SU-DHL-6 (cell line): ENCODE results near the gene ARV1.
A peak's percentile ranks its signal among the peaks of the same experiment; 100 is the strongest.

Source experiments
- H2AFZ ChIP-seq: fragments of 200-600 bp; sonication (generic); 2 replicates; pipeline ENCODE4 v1.6.1; 2014; ENCODE audit warnings: low read depth, mild to moderate bottlenecking, moderate library complexity, mixed read lengths, antibody characterized with exemption, low read length; ENCODE audit not compliant: severe bottlenecking
- H3F3A ChIP-seq: fragments of 200-600 bp; shearing (Covaris generic); 2 replicates; pipeline ENCODE4 v1.6.0; 2016; ENCODE audit warnings: antibody characterized with exemption, mild to moderate bottlenecking; ENCODE audit not compliant: insufficient read depth
- H3K27ac ChIP-seq: fragments of 200-600 bp; sonication (generic); 2 replicates; pipeline ENCODE4 v1.5.1; 2016; ENCODE audit warnings: low read depth, mild to moderate bottlenecking, low read length, moderate library complexity, mixed read lengths
- H3K27me3 ChIP-seq: fragments of 200-600 bp; sonication (generic), shearing (Covaris generic); 2 replicates; pipeline ENCODE4 v1.6.0; 2014; ENCODE audit warnings: mild to moderate bottlenecking, low read length
- H3K36me3 ChIP-seq: fragments of 200-600 bp; sonication (generic); 2 replicates; pipeline ENCODE4 v1.6.1; 2014; ENCODE audit warnings: mild to moderate bottlenecking, low read length, mixed read lengths
- H3K4me2 ChIP-seq: fragments of 300-600, 200-600 bp; shearing (Covaris generic), sonication (generic); 2 replicates; pipeline ENCODE4 v1.6.0; 2014; ENCODE audit warnings: low read length, low read depth, mild to moderate bottlenecking; ENCODE audit not compliant: poor library complexity, severe bottlenecking
- H3K4me3 ChIP-seq: fragments of 200-600 bp; sonication (generic); 2 replicates; pipeline ENCODE4 v1.5.1; 2014; ENCODE audit warnings: antibody characterized with exemption, low read length, mild to moderate bottlenecking, mixed read lengths; ENCODE audit not compliant: insufficient read depth, poor library complexity, severe bottlenecking
- H3K79me2 ChIP-seq: fragments of 200-600 bp; sonication (generic); 2 replicates; pipeline ENCODE4 v1.6.1; 2014; ENCODE audit warnings: mild to moderate bottlenecking, low read length, moderate library complexity; ENCODE audit not compliant: insufficient read depth
- H3K9ac ChIP-seq: fragments of 200-600 bp; sonication (generic); 2 replicates; pipeline ENCODE4 v1.7.0; 2014; ENCODE audit warnings: mild to moderate bottlenecking, low read length
- H3K9me2 ChIP-seq: fragments of 200-600 bp; sonication (generic); replicated peaks from 2 replicates; pipeline ENCODE4 v1.6.1; 2014; ENCODE audit warnings: low read length; ENCODE audit not compliant: insufficient read depth
- H3K9me3 ChIP-seq: fragments of 200-600 bp; sonication (generic); 2 replicates; pipeline ENCODE4 v1.6.1; 2014; ENCODE audit warnings: low read length, mixed read lengths; ENCODE audit not compliant: insufficient read depth
- H4K20me1 ChIP-seq: fragments of 200-600 bp; sonication (generic); 2 replicates; pipeline ENCODE4 v1.6.1; 2014; ENCODE audit warnings: low read depth, mild to moderate bottlenecking, antibody characterized with exemption, low read length, moderate library complexity, mixed read lengths
- EZH2phosphoT487 ChIP-seq: fragments of 200-600 bp; sonication (generic), shearing (Covaris generic); conservative IDR thresholded peaks from 2 replicates; pipeline ENCODE4 v1.6.1; 2018; ENCODE audit warnings: mild to moderate bottlenecking, antibody characterized with exemption, low read length, moderate library complexity, mixed read lengths
- TF ChIP-seq, protein P1 (sequence below): fragments of 200-600 bp; sonication (generic); IDR thresholded peaks from one replicate; pipeline ENCODE4 v1.5.1; 2017; ENCODE audit warnings: antibody characterized with exemption, mild to moderate bottlenecking, low read length, moderate library complexity; ENCODE audit not compliant: insufficient read depth, poor library complexity, severe bottlenecking

ARV1 gene

DNA sequence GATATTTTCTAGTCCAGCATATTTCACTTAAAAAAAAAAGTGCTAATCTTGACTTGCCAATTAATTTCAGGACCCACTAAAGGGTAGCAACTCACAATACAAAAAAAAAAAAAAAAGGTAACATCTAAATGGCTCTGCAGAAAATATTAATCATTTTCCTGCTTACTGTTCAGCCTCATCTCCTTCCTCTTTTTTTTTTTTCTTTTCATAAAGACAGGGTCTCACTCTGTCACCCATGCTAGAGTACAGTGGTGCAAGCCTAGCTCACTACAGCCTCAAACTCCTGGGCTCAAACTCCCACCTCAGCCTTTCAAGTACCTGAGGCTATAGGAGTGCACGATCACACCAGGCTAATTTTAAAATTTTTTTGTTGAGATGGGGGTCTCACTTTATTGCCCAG lies 30.6 kb upstream of the ARV1 start:
- no peak overlapping the region for H3K27ac ChIP-seq
- H2AFZ ChIP-seq = no peak overlapping the region
- H3K79me2 ChIP-seq = no peaks in the 10 kb centered on the region
- no peak for TF ChIP-seq EZH2phosphoT487
- TF ChIP-seq, protein P1, sequence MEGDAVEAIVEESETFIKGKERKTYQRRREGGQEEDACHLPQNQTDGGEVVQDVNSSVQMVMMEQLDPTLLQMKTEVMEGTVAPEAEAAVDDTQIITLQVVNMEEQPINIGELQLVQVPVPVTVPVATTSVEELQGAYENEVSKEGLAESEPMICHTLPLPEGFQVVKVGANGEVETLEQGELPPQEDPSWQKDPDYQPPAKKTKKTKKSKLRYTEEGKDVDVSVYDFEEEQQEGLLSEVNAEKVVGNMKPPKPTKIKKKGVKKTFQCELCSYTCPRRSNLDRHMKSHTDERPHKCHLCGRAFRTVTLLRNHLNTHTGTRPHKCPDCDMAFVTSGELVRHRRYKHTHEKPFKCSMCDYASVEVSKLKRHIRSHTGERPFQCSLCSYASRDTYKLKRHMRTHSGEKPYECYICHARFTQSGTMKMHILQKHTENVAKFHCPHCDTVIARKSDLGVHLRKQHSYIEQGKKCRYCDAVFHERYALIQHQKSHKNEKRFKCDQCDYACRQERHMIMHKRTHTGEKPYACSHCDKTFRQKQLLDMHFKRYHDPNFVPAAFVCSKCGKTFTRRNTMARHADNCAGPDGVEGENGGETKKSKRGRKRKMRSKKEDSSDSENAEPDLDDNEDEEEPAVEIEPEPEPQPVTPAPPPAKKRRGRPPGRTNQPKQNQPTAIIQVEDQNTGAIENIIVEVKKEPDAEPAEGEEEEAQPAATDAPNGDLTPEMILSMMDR = no peak
- no peaks in the 10 kb centered on the region for H3K9me3 ChIP-seq
- H3K9me2 ChIP-seq = no peaks in the 10 kb centered on the region
- no peak overlapping the region for H3K9ac ChIP-seq
- peaks cover 35% of the 10 kb centered on the region for H3K36me3 ChIP-seq
- H3K27me3 ChIP-seq = no peaks in the 10 kb centered on the region
- no peaks in the 10 kb centered on the region for H4K20me1 ChIP-seq
- H3K4me2 ChIP-seq = no peak overlapping the region
- no peaks in the 10 kb centered on the region for H3F3A ChIP-seq
- H3K4me3 ChIP-seq = no peak overlapping the region

DNA sequence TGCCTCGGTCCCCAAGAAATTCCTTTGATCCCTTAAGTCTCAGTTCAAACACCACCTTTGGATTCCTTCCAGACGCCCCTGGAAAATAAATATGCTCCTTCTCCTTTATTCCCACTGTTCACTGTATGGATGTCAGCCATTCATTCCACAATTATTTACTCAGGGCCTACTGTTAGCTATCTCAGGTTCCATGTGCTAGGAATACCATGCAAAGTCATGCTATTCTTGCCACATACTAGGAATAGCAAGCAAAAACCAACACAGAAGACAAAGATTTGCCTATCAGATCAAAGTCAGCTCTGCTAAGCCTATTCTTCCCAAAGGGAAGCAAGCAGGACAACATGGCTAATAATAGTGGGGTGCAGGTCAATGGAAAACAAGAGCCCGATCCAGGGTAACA lies 30.0 kb upstream of the ARV1 start:
- no peak for TF ChIP-seq EZH2phosphoT487
- H2AFZ ChIP-seq = no peak overlapping the region
- no peaks in the 10 kb centered on the region for H3K9me2 ChIP-seq
- H3K9me3 ChIP-seq = no peaks in the 10 kb centered on the region
- H3K27ac ChIP-seq = no peak overlapping the region
- no peaks in the 10 kb centered on the region for H3K79me2 ChIP-seq
- H3F3A ChIP-seq = no peaks in the 10 kb centered on the region
- H3K27me3 ChIP-seq = no peaks in the 10 kb centered on the region
- no peak overlapping the region for H3K4me3 ChIP-seq
- H4K20me1 ChIP-seq = no peaks in the 10 kb centered on the region
- H3K4me2 ChIP-seq = no peak overlapping the region
- no peak overlapping the region for H3K9ac ChIP-seq
- H3K36me3 ChIP-seq = peaks cover 32% of the 10 kb centered on the region

DNA sequence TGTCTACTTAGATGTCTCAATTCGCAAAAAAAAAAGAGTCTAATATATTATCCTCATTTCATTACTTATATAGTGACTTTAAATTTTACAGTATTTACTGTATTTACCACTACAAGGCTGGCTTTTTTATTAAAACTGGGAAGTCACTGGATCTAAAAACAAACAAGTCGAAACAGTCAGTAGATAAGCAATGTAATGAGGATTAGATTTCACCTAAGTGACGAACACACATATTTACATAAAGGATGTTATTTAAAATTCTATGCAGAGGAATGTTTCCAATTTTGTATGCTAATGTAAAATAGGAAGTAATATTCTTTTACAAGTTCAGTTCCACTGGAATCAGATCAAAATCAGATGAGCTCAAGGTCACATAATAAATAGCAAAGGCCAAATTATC lies 28.5 kb upstream of the ARV1 start:
- Histone ChIP-seq H3K9ac (no peak overlapping the region), H3F3A (no peaks in the 10 kb centered on the region), H3K9me3 (no peaks in the 10 kb centered on the region), H2AFZ (no peak overlapping the region), H3K27ac (no peak overlapping the region), H3K4me3 (no peak overlapping the region), H3K9me2 (no peaks in the 10 kb centered on the region), H3K4me2 (no peak overlapping the region), H3K79me2 (no peaks in the 10 kb centered on the region), H3K27me3 (no peaks in the 10 kb centered on the region), H3K36me3 (peaks cover 27% of the 10 kb centered on the region), H4K20me1 (no peaks in the 10 kb centered on the region)
- TF ChIP-seq EZH2phosphoT487 = no peak
- TF ChIP-seq, protein P1 = no peak

DNA sequence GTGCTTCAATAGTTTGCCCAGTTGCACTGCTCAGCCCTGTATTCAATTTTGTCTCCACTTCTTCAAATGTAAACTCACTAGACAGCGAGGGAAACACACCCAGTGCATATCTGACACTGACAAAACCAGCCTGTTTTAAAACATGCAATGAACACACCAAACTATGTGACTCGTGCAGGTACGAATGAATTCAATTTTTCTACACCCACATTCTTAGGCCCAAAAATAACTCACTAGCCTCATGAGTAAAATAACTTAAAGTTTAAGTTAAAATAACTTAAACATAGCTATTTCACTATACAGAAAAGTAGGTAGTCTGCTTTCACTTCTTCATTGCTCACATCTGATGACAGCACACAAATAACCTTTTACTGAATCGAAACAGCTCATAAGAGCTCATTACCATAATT lies 21.3 kb upstream of the ARV1 start:
- Histone ChIP-seq H3K79me2 (peaks cover 39% of the 10 kb centered on the region), H3K27me3 (no peaks in the 10 kb centered on the region), H3F3A (peaks cover 27% of the 10 kb centered on the region), H3K9me2 (no peaks in the 10 kb centered on the region), H3K9me3 (no peaks in the 10 kb centered on the region), H3K4me2 (peak overlapping the region; percentile 81), H3K36me3 (peaks cover 28% of the 10 kb centered on the region), H3K27ac (peak overlapping the region; percentile 92), H4K20me1 (no peaks in the 10 kb centered on the region), H3K9ac (peak overlapping the region; percentile 34), H3K4me3 (peak overlapping the region; percentile 39), H2AFZ (no peak overlapping the region)
- TF ChIP-seq, protein P1 = no peak
- no peak for TF ChIP-seq EZH2phosphoT487
